WI38 (cell line): Measurements from ENCODE around the gene KLHL11.
"Not testable (repeated sequence)": the region's sequence is repeated elsewhere in the genome, so short reads cannot be mapped to it uniquely, and the experiment has no call there.

Experiments used
- H3K4me3 ChIP-seq: 2 replicates; pipeline ENCODE4 v1.5.1; 2011; ENCODE audit warnings: low read depth, mild to moderate bottlenecking, control low read depth, low read length
- TF ChIP-seq, protein P1 (sequence below): IDR thresholded peaks from 2 replicates; pipeline ENCODE4 v1.5.1; 2012; ENCODE audit warnings: low read depth, mild to moderate bottlenecking, control low read depth, low read length

Gene KLHL11

DNA sequence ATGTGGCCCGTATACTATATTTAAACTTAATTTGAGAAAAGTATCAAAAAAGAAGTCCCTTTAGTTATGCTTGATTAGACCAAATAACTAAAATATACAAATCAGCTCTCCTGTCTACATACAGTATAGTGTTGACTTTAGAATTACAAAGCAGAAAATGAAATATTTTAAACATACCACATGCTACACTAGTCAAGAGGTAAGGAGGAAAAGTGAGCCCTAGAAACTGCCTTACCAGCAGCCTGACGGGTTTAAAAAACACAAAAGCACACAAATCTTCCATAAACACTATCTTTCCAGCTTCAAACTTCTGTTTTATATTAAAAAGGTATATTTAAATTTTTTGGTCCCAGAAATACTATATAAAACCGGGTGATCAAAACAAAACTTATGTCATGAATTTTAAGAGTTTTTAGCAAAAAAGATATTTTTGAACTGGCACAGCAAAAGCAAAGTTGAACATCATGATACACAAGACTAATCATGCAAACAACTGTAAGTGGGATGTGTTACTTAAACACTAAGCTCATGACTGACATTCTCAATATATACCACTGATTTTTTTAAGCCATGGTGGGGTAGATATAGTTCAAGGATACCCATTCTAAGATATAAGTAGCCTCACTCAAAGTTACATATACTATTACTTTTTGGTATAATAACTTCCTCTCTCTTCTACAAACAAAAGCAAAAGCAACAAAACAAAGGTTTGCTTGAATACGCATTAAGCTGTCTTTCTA, 15.8 kb downstream of the KLHL11 start:
- no peak overlapping the region for H3K4me3 ChIP-seq
- TF ChIP-seq, protein P1, sequence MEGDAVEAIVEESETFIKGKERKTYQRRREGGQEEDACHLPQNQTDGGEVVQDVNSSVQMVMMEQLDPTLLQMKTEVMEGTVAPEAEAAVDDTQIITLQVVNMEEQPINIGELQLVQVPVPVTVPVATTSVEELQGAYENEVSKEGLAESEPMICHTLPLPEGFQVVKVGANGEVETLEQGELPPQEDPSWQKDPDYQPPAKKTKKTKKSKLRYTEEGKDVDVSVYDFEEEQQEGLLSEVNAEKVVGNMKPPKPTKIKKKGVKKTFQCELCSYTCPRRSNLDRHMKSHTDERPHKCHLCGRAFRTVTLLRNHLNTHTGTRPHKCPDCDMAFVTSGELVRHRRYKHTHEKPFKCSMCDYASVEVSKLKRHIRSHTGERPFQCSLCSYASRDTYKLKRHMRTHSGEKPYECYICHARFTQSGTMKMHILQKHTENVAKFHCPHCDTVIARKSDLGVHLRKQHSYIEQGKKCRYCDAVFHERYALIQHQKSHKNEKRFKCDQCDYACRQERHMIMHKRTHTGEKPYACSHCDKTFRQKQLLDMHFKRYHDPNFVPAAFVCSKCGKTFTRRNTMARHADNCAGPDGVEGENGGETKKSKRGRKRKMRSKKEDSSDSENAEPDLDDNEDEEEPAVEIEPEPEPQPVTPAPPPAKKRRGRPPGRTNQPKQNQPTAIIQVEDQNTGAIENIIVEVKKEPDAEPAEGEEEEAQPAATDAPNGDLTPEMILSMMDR: no peak

DNA sequence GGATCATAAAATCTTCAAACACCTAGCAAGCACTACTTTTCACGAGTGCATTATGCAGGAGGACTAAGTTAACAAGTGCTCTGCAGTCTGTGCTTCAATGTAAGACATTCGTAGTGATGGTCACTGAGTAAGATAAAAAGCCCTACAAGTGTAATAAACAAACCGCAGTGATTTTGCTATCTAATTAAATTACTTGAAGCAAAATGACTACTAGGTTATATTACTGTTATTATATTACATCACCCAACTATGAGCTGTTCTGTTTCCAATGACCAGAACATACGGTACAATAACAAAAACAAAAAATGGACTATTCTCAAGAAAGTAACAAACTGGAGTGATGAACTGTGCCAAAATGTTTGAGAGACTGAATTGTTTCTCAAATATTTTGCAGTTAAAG, 16.4 kb downstream of the KLHL11 start:
- no peak overlapping the region for H3K4me3 ChIP-seq
- TF ChIP-seq, protein P1: no peak

GRCh38 chr17:41844971-41845370, 20.3 kb downstream of the KLHL11 start:
- TF ChIP-seq, protein P1: no peak
- H3K4me3 ChIP-seq: no peak overlapping the region

DNA sequence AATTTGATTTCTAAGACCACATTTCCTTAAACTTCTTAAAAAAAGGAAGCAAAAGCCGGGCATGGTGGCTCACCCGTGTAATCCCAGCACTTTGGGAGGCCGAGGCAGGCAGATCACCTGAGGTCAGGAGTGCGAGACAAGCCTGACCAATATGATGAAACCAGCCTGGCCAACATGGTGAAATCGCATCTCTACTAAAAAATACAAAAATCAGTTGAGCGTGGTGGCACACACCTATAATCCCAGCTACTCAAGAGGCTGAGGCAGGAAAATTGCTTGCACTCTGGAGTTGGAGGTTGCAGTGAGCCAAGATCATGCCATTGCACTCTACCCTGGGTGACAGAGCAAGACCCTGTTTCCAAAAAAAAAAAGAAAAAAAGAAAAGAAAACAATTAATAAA, 24.4 kb downstream of the KLHL11 start:
- not testable (repeated sequence) for H3K4me3 ChIP-seq

DNA sequence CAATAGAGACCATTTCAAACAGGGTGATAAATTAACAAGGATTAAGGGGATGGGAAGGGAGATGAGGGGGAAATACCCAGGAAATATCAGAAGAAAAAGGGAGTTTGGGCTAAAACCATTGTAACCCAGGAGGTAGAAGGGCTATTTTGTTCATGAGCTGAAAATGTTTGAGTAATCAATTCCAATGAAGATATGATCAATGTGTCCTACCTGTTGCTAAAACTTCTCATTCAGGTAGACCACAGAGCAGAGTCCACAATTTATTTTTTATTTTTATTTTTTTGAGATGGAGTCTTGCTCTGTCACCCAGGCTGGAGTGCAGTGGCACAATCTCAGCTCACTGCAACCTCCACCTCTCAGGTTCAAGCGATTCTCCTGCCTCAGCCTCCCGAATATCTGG, 25.8 kb downstream of the KLHL11 start:
- not testable (repeated sequence) for H3K4me3 ChIP-seq

GRCh38 chr17:41837761-41838538, 27.3 kb downstream of the KLHL11 start, which contains the start of gene KLHL10:
TSS of gene KLHL10 (plus strand) at chr17:41837825. CDS start at chr17:41837933, 108 bp downstream.
- TF ChIP-seq, protein P1: no peak
- H3K4me3 ChIP-seq: no peak within 1 kb of the TSS

- TF ChIP-seq, protein P1: no peak
- H3K4me3 ChIP-seq: peak overlapping the region; percentile 69
Measured at GRCh38 chr17:41836550-41837196, 28.6 kb downstream of the KLHL11 start.

GRCh38 chr17:41835800-41836549, 29.2 kb downstream of the KLHL11 start, which contains the start of gene NT5C3B:
TSS of gene NT5C3B (minus strand) at chr17:41836232. CDS start at chr17:41836193, 39 bp downstream.
- peak within 1 kb of the TSS; percentile 69 for H3K4me3 ChIP-seq
- TF ChIP-seq, protein P1: no peak
